Measurements from ENCODE around the gene KDM4B.

- TF ChIP-seq CTCF (IDR thresholded peaks at IDR 0.05) (no peak), POLR2A (IDR thresholded peaks at IDR 0.05) (no peak)
Observed at GRCh38 chr19:5127717-5128116, 158.8 kb downstream of the KDM4B start.

All from uterus (tissue), 2 donors.